WERI-Rb-1 (cell line): ENCODE measurements around the gene NUDT16L1.

Source experiments
- DNase-seq: peaks from one replicate; pipeline ENCODE4 v3.0.0-alpha.2; 2020
- H3K27ac ChIP-seq: fragments of 250-450 bp; sonication (Bioruptor Pico); 2 replicates; pipeline ENCODE4 v1.5.1; 2020; ENCODE audit warnings: mild to moderate bottlenecking, moderate library complexity
- H3K27me3 ChIP-seq: fragments of 250-450 bp; sonication (Bioruptor Pico); 2 replicates; pipeline ENCODE4 v1.5.1; 2021; ENCODE audit warnings: mild to moderate bottlenecking, low read depth, moderate library complexity; ENCODE audit not compliant: insufficient read depth, severe bottlenecking
- H3K36me3 ChIP-seq: fragments of 250-450 bp; sonication (Bioruptor Pico); 2 replicates; pipeline ENCODE4 v1.5.1; 2020; ENCODE audit warnings: mild to moderate bottlenecking, moderate library complexity
- H3K4me3 ChIP-seq: 2 replicates; pipeline ENCODE4 v1.5.1; 2011; ENCODE audit warnings: low read depth, mild to moderate bottlenecking, control low read depth, low read length
- H3K9me3 ChIP-seq: fragments of 250-450 bp; sonication (Bioruptor Pico); 2 replicates; pipeline ENCODE4 v1.5.1; 2021; ENCODE audit warnings: mild to moderate bottlenecking, moderate library complexity; ENCODE audit not compliant: severe bottlenecking
- TF ChIP-seq, protein P1 (sequence below): IDR thresholded peaks from 2 replicates; pipeline ENCODE4 v1.5.1; 2011; ENCODE audit warnings: low read depth, mild to moderate bottlenecking, control low read depth, inconsistent platforms, low read length

The NUDT16L1 gene

DNA sequence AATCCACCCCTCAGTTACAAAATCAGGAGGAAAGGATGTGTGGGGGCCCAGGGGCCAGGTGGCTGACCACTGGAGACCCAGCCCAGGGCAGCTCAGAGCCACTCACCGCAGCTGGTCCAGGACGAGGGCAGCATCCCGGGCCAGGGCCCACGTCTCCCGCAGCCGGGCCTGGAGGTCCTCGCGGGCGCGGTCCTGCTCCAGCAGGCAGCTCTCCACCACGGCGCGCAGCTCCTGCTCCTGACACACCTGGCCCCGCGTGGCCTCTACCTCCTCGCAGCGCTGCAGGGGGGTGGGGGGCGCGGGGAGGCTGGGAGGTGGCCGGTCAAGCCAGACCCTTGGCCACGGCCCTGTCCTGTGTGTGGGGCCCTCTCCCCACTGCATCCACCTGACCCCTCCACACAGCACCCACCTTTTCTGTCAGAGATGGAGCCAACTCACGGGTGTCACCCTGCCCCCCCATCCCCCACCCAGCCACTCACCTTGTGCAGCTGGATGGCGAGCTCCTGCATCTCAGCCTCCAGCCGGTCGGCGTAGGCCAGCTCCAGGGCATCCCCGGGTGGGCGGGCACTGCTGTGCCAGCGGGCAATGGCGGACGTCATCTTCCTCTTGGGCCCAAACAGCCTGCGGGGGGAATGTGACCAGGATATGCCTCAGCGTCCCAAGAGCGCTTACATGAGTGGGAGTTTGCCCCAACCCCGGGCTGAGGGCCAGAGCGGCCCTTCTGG, 5.1 kb downstream of the NUDT16L1 start:
- Histone ChIP-seq H3K9me3 (no peaks in the 10 kb centered on the region), H3K27ac (no peak overlapping the region), H3K36me3 (peaks cover 84% of the 10 kb centered on the region), H3K4me3 (no peak overlapping the region), H3K27me3 (no peaks in the 10 kb centered on the region)
- TF ChIP-seq, protein P1, sequence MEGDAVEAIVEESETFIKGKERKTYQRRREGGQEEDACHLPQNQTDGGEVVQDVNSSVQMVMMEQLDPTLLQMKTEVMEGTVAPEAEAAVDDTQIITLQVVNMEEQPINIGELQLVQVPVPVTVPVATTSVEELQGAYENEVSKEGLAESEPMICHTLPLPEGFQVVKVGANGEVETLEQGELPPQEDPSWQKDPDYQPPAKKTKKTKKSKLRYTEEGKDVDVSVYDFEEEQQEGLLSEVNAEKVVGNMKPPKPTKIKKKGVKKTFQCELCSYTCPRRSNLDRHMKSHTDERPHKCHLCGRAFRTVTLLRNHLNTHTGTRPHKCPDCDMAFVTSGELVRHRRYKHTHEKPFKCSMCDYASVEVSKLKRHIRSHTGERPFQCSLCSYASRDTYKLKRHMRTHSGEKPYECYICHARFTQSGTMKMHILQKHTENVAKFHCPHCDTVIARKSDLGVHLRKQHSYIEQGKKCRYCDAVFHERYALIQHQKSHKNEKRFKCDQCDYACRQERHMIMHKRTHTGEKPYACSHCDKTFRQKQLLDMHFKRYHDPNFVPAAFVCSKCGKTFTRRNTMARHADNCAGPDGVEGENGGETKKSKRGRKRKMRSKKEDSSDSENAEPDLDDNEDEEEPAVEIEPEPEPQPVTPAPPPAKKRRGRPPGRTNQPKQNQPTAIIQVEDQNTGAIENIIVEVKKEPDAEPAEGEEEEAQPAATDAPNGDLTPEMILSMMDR: no peak
- no peak for DNase-seq

DNA sequence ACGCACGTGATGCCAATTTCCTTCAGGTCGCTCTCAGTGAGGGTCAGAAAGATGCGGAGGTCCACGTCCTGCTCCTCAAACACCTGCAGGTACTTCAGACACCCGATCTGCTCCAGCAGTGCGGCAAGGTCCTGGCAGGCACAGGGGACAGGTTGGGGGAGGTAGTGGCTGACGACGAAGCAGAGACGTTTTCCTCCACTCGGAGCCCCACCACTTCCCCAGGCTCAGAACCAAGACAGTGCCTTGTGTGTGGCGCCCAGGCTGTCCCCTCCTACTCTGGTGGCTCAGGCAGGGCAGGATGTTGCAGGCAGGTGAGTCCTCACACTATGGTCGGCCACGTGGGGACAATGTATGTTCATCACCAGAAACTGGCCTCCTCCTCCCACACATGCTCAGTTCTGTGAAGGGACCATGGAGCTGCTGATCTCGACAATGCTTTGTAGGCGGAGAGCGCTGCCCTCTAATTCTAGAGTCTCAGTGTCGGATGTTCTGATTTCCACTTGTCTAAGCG, 5.7 kb downstream of the NUDT16L1 start:
- peaks cover 85% of the 10 kb centered on the region for H3K36me3 ChIP-seq
- TF ChIP-seq, protein P1: no peak
- no peaks in the 10 kb centered on the region for H3K27me3 ChIP-seq
- H3K27ac ChIP-seq: no peak overlapping the region
- H3K4me3 ChIP-seq: no peak overlapping the region
- DNase-seq: no peak
- H3K9me3 ChIP-seq: no peaks in the 10 kb centered on the region

DNA sequence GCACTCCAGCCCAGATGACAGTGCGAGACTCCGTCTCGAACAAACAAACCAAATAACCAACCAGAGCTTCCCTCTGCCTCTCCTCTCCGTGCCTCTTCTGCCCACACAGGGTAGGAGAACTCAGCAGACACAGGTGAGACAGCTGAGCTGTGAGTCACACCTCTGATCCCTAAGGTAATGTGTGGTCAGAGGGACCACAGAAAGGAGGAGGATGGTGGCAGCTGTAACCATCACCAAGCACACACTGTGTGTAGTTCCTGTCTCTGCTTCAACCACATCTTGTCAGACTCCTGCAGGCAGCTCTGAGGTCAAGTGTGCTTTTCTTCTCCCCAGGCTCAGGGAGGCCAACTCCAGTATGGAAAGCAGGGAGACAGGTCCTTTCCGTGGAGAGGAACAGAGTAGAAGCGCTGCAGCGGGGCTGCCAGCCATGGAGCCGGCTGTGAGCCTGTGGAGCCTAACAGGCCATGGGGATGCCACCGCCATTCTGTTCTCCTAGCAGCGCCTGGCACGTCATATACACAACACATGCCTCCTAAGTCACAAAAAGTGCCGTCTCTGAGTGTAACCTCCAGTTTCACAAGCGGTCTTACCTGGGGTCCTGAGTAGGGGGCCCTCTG, 7.1 kb downstream of the NUDT16L1 start:
- H3K36me3 ChIP-seq: peaks cover 88% of the 10 kb centered on the region
- no peak overlapping the region for H3K4me3 ChIP-seq
- no peaks in the 10 kb centered on the region for H3K9me3 ChIP-seq
- H3K27me3 ChIP-seq: no peaks in the 10 kb centered on the region
- TF ChIP-seq, protein P1: no peak
- no peak for DNase-seq
- H3K27ac ChIP-seq: no peak overlapping the region

DNA sequence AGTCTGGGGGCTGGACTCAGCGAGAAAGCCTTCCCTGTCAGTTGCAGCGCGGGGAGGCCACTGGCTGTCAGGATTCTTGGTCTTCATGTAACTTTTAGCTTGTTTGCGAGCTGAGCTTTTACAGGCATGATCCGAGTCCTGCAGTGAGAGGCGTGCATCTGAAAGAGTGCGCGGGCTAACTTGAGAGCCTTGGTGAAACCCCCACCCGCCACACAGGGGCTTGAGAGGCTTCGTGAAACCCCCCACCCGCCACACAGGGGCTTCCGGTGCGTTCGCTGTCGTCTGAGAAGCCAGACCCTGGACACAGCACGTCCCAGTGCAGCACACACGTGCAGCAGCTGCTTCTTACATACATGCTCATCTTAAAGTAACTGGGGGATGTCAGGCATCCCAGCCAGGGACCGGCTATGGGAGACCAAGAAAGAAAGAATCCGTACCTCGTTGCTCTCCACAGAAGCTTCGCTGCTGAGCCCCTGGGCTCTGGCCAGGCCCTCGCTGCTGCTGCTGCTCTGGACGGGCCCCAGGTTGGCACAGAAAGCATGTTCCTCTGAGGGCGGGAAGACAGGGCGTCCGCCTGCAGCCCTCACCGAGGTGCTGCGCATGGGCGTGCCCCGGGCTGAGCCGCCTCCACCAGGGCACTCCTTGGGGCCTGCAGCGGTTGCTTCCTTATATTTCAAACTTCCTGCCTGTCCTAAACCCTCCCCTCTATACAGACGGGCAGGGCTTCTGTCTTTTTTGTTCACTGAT, 7.8 kb downstream of the NUDT16L1 start:
- no peak overlapping the region for H3K27ac ChIP-seq
- TF ChIP-seq, protein P1: no peak
- no peaks in the 10 kb centered on the region for H3K27me3 ChIP-seq
- no peaks in the 10 kb centered on the region for H3K9me3 ChIP-seq
- no peak for DNase-seq
- no peak overlapping the region for H3K4me3 ChIP-seq
- H3K36me3 ChIP-seq: peaks cover 81% of the 10 kb centered on the region

DNA sequence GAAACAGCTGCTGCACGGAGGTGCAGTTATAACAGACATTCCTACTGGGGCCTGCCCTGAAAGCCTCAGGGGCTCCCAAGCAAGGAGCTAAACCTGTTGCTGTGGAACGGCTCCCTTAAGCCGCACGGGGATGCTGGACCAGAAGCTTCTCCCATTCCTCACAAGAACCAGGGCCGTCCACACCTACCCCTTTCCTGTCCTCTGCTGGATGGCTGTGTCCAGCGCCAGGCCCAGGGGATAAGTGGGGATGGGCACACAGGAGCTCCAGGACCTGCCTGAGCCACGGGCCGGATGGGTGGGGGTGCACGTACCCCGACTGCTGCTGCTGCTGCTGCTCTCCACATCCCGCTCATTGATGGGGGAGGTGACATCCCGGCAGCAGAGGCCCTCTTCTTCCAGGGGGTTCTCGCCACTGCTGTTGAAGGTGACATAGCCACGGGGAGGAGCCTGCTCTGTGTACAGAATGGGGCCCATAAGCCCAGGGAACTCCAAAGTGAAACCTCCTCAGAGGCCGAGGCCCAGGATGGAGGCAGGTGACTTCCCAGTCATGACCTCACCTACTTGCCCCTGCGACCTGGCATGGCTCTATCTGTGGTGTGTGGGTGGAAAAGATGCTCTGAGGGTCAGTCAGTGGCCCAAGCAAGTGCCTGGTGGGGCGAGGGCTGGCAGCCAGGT, 8.6 kb downstream of the NUDT16L1 start:
- H3K9me3 ChIP-seq: no peaks in the 10 kb centered on the region
- H3K4me3 ChIP-seq: no peak overlapping the region
- no peak overlapping the region for H3K27ac ChIP-seq
- DNase-seq: no peak
- H3K36me3 ChIP-seq: peaks cover 74% of the 10 kb centered on the region
- TF ChIP-seq, protein P1: no peak
- H3K27me3 ChIP-seq: no peaks in the 10 kb centered on the region
